Measurements from ENCODE around the gene ADGRL2. TPM values are rescaled to one million over a fixed set of nuclear protein-coding genes. Genes with fewer than 3 reads are reported as not detected.

The ADGRL2 gene
- total RNA-seq, 4 donors from 2014 or later, result 24.4 to 57.1 (median 45.4) TPM

GRCh38 chr1:81976539-81976938 lies 175.8 kb downstream of the ADGRL2 start:
- WGBS, 2 donors, result 90 to 91% methylated on average over 2 of the region's 2 CpGs
- intact Hi-C loops (cut with DNase I; ENCODE audit: low total_unique reads), result no loop called here
- no peak for TF ChIP-seq CTCF (IDR thresholded peaks at IDR 0.05)
- TF ChIP-seq POLR2A (IDR thresholded peaks at IDR 0.05), result no peak
- no peak for DNase-seq (ENCODE audit: low spot score in 2 of 2)
- H3K4me3 ChIP-seq (ENCODE audit: low read depth, poor library complexity, severe bottlenecking), result no peak overlapping the region

GRCh38 chr1:81978945-81979344 lies 178.2 kb downstream of the ADGRL2 start:
- intact Hi-C loops (cut with DNase I; ENCODE audit: low total_unique reads), result no loop called here
- TF ChIP-seq CTCF (IDR thresholded peaks at IDR 0.05), result no peak
- TF ChIP-seq POLR2A (IDR thresholded peaks at IDR 0.05), result no peak
- no peak overlapping the region for H3K4me3 ChIP-seq (ENCODE audit: low read depth, poor library complexity, severe bottlenecking)
- no peak for DNase-seq (ENCODE audit: low spot score in 2 of 2)

- H3K4me3 ChIP-seq (ENCODE audit: low read depth, poor library complexity, severe bottlenecking), result no peak overlapping the region
- TF ChIP-seq POLR2A (IDR thresholded peaks at IDR 0.05) (no peak), CTCF (IDR thresholded peaks at IDR 0.05) (no peak)
- no peak for DNase-seq (ENCODE audit: low spot score in 2 of 2)
- WGBS, 2 donors, result 88 to 89% methylated on average over 2 of the region's 2 CpGs
- intact Hi-C loops (cut with DNase I; ENCODE audit: low total_unique reads), result no loop called here
Measured at GRCh38 chr1:81982523-81982922, 181.8 kb downstream of the ADGRL2 start.

- intact Hi-C loops (cut with DNase I; ENCODE audit: low total_unique reads), result no loop called here
- no peak for DNase-seq (ENCODE audit: low spot score in 2 of 2)
- TF ChIP-seq CTCF (IDR thresholded peaks at IDR 0.05) (no peak), POLR2A (IDR thresholded peaks at IDR 0.05) (no peak)
- WGBS, 2 donors, result 45 to 61% methylated on average over 1 of the region's 1 CpG
- H3K4me3 ChIP-seq (ENCODE audit: low read depth, poor library complexity, severe bottlenecking), result no peak overlapping the region
Measured at GRCh38 chr1:81989524-81989923, 188.8 kb downstream of the ADGRL2 start.

- H3K4me3 ChIP-seq (ENCODE audit: low read depth, poor library complexity, severe bottlenecking), result no peak overlapping the region
- intact Hi-C loops (cut with DNase I; ENCODE audit: low total_unique reads), result no loop called here
- TF ChIP-seq CTCF (IDR thresholded peaks at IDR 0.05), result no peak
- TF ChIP-seq POLR2A (IDR thresholded peaks at IDR 0.05), result no peak
- no peak for DNase-seq (ENCODE audit: low spot score in 2 of 2)
- 95 to 96% methylated on average over 7 of the region's 7 CpGs for WGBS, 2 donors
Measured at GRCh38 chr1:81990241-81990640, 189.5 kb downstream of the ADGRL2 start.

- TF ChIP-seq CTCF (IDR thresholded peaks at IDR 0.05), result no peak
- TF ChIP-seq POLR2A (IDR thresholded peaks at IDR 0.05), result no peak
- no peak for DNase-seq (ENCODE audit: low spot score in 2 of 2)
- intact Hi-C loops (cut with DNase I; ENCODE audit: low total_unique reads), result no loop called here
- whole genome bisulfite sequencing, 2 donors, result 25 to 43% methylated on average over 4 of the region's 4 CpGs
- H3K4me3 ChIP-seq (ENCODE audit: low read depth, poor library complexity, severe bottlenecking), result no peak overlapping the region
Measured at GRCh38 chr1:81998165-81998564, 197.4 kb downstream of the ADGRL2 start.

Measured in lower leg skin (tissue), 4 donors.